A549 (cell line): ENCODE data around the gene NCAPH2.

Source experiments
- EP300 ChIP-seq, 2 experiments: fragments of >200 bp; sonication (Bioruptor Twin); formaldehyde crosslinking; IDR thresholded peaks; 2 replicates in 1 of 2; 3 replicates in 1 of 2; pipeline ENCODE4 v1.6.1; 2016 to 2017
- HDAC2 ChIP-seq: fragments of 200-600 bp; sonication (generic); IDR thresholded peaks from 2 replicates; pipeline ENCODE4 v1.6.1; 2016
- HOXA7 ChIP-seq: fragments of 250-450 bp; sonication (Bioruptor Pico); IDR thresholded peaks from 2 replicates; pipeline ENCODE4 v1.5.0; 2020; ENCODE audit warnings: mild to moderate bottlenecking, moderate library complexity
- PHF8 ChIP-seq: fragments of 200-600 bp; sonication (generic); IDR thresholded peaks from 2 replicates; pipeline ENCODE4 v1.6.1; 2016; ENCODE audit warnings: low read depth, mild to moderate bottlenecking, antibody characterized with exemption, moderate library complexity, borderline replicate concordance
- POLR2A ChIP-seq: IDR thresholded peaks from 2 replicates; pipeline ENCODE4 v1.6.1; 2012; ENCODE audit warnings: mild to moderate bottlenecking, low read length
- RAD21 ChIP-seq, 2 experiments: fragments of >200 bp in 1 of 2; sonication (Bioruptor Twin) in 1 of 2; formaldehyde crosslinking in 1 of 2; IDR thresholded peaks in 1 of 2; conservative IDR thresholded peaks in 1 of 2; 2 replicates in 1 of 2; 3 replicates in 1 of 2; pipeline ENCODE4 v1.6.1; 2012 to 2018; ENCODE audit warnings: inconsistent platforms in 1 of 2
- RNF2 ChIP-seq: fragments of 200-600 bp; sonication (generic); IDR thresholded peaks from 2 replicates; pipeline ENCODE4 v1.6.1; 2016; ENCODE audit warnings: low read depth, mild to moderate bottlenecking, antibody characterized with exemption, moderate library complexity, borderline replicate concordance
- TFCP2L1 ChIP-seq: fragments of 250-450 bp; sonication (Bioruptor Pico); IDR thresholded peaks from 2 replicates; pipeline ENCODE4 v1.5.0; 2021; ENCODE audit warnings: mild to moderate bottlenecking
- TF ChIP-seq, protein P1 (sequence below): fragments of 450-650 bp; IDR thresholded peaks from 2 replicates; pipeline ENCODE4 v1.6.1; 2014; ENCODE audit warnings: antibody characterized with exemption
- TF ChIP-seq, protein P2 (sequence below): IDR thresholded peaks from 2 replicates; pipeline ENCODE4 v1.6.1; 2012
- TF ChIP-seq, protein P3 (sequence below): fragments of >200 bp; sonication (Bioruptor Twin); formaldehyde crosslinking; IDR thresholded peaks from 3 replicates; pipeline ENCODE4 v1.5.1; 2016
- TF ChIP-seq, protein P4 (sequence below): fragments of >200 bp; sonication (Bioruptor Twin); formaldehyde crosslinking; IDR thresholded peaks from 3 replicates; pipeline ENCODE4 v1.6.1; 2016

DNA sequence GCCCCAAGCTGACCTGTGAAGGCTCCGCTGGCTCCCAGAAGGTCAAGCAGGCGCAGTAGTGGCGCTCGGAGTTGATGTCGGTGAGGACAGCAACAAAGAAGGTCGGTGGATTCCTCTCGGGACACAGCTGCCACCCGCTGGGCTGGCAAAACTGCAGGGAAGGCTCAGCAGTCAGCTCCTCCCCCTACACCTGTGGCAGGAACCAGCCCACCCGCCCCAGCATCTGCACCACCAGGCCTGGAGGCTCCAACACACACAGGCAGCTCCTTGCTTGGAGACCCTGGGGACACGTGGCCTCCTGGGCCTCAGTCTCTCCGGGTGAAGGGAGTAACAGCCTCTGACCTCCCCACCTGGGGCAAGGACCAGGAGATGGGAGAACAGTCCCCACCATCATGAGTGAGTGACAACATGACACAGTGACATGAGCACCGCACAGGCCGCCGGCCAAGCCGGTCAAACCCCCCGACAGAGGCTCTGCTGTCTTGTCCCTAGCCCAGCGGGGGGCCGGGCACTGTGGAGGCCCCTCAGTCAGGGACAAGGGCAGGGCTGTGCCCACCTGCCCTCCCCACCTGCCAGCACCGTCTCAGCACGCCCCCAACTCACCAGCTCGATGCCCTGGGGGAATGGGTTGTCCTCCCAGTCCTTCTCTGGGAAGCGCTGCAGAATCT lies 40.1 kb upstream of the NCAPH2 start:
- TF ChIP-seq, protein P1, sequence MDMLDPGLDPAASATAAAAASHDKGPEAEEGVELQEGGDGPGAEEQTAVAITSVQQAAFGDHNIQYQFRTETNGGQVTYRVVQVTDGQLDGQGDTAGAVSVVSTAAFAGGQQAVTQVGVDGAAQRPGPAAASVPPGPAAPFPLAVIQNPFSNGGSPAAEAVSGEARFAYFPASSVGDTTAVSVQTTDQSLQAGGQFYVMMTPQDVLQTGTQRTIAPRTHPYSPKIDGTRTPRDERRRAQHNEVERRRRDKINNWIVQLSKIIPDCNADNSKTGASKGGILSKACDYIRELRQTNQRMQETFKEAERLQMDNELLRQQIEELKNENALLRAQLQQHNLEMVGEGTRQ, result no peak
- no peak for TF ChIP-seq RAD21 (conservative IDR thresholded peaks at IDR 0.05 in 1 of 2, IDR thresholded peaks at IDR 0.05 in 1 of 2)
- TF ChIP-seq, protein P2, sequence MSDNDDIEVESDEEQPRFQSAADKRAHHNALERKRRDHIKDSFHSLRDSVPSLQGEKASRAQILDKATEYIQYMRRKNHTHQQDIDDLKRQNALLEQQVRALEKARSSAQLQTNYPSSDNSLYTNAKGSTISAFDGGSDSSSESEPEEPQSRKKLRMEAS, result no peak
- TF ChIP-seq RNF2, result no peak
- TF ChIP-seq, protein P3, sequence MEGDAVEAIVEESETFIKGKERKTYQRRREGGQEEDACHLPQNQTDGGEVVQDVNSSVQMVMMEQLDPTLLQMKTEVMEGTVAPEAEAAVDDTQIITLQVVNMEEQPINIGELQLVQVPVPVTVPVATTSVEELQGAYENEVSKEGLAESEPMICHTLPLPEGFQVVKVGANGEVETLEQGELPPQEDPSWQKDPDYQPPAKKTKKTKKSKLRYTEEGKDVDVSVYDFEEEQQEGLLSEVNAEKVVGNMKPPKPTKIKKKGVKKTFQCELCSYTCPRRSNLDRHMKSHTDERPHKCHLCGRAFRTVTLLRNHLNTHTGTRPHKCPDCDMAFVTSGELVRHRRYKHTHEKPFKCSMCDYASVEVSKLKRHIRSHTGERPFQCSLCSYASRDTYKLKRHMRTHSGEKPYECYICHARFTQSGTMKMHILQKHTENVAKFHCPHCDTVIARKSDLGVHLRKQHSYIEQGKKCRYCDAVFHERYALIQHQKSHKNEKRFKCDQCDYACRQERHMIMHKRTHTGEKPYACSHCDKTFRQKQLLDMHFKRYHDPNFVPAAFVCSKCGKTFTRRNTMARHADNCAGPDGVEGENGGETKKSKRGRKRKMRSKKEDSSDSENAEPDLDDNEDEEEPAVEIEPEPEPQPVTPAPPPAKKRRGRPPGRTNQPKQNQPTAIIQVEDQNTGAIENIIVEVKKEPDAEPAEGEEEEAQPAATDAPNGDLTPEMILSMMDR, result no peak
- TF ChIP-seq PHF8, result no peak
- no peak for TF ChIP-seq HDAC2
- TF ChIP-seq HOXA7 (CRISPR knock-in tag), result no peak
- TF ChIP-seq EP300 (IDR thresholded peaks at IDR 0.05), result no peak
- no peak for TF ChIP-seq TFCP2L1 (CRISPR knock-in tag)
- no peak for TF ChIP-seq POLR2A
- TF ChIP-seq, protein P4, sequence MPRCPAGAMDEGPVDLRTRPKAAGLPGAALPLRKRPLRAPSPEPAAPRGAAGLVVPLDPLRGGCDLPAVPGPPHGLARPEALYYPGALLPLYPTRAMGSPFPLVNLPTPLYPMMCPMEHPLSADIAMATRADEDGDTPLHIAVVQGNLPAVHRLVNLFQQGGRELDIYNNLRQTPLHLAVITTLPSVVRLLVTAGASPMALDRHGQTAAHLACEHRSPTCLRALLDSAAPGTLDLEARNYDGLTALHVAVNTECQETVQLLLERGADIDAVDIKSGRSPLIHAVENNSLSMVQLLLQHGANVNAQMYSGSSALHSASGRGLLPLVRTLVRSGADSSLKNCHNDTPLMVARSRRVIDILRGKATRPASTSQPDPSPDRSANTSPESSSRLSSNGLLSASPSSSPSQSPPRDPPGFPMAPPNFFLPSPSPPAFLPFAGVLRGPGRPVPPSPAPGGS, result no peak
